Measurements from ENCODE around the gene CP. TPM values are rescaled to one million over a fixed set of nuclear protein-coding genes. Genes with fewer than 3 reads are reported as not detected.

The CP gene
- total RNA-seq, 1 experiment from 2014 or later, result 1.5 TPM

DNA sequence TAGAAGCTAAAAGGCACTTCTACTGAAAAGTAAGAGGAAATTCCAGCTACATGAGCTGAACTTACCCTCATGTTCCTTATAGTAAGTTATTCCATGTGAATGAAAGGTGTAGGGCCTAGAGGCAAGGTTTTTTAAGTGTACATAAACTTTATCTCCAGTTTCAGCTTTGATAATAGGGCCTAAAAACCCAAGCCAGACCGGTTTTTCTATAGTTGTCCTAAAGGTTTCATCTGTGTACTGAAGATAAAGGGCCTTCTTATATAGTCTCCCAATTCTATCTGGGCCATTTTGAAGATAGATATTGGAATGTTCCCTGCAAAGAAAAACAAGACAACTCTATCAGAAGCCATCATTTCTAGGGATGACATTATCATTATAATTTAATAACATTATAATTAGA is 9.2 kb downstream of the CP start (continued):
- no peak for TF ChIP-seq ETV6 (CRISPR knock-in tag; IDR thresholded peaks at IDR 0.05)

DNA sequence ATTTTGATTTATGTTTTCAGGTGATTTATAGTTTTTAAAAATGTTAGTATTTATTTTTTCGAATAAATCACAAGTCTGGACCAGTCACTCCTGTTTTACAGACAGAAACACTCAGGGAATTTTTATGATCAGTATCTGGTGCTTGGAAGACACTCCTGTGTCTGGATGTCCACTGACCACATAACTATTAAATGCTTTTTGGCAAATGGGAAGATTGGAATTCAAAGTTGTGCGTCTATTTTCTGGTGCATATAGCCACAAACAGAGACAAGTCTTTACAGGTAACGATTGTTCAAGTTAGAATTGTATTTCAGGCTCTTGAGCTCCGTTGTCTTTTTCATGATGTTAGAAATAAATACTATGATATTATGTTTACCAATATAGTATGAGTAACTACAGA is 12.2 kb downstream of the CP start:
- no peaks in the 10 kb centered on the region for H3K27me3 Mint-ChIP-seq (ENCODE audit: low read depth)
- peaks cover 26% of the 10 kb centered on the region for H3K4me1 Mint-ChIP-seq
- ChIA-PET POLR2A (no interaction called here), CTCF (no interaction called here)
- ATAC-seq (no peak), DNase-seq (ENCODE audit: low spot score) (no peak)
- H3K4me3 Mint-ChIP-seq, result no peak overlapping the region
- no peaks in the 10 kb centered on the region for H3K36me3 Mint-ChIP-seq
- H3K27ac Mint-ChIP-seq, result no peak overlapping the region
- no peak for TF ChIP-seq TP53 (CRISPR knock-in tag; IDR thresholded peaks at IDR 0.05)
- no peak for TF ChIP-seq ZNF671 (CRISPR knock-in tag; IDR thresholded peaks at IDR 0.05)
- no peak for TF ChIP-seq ZNF219 (CRISPR knock-in tag; IDR thresholded peaks at IDR 0.05; ENCODE audit: borderline replicate concordance)
- TF ChIP-seq, protein P1, sequence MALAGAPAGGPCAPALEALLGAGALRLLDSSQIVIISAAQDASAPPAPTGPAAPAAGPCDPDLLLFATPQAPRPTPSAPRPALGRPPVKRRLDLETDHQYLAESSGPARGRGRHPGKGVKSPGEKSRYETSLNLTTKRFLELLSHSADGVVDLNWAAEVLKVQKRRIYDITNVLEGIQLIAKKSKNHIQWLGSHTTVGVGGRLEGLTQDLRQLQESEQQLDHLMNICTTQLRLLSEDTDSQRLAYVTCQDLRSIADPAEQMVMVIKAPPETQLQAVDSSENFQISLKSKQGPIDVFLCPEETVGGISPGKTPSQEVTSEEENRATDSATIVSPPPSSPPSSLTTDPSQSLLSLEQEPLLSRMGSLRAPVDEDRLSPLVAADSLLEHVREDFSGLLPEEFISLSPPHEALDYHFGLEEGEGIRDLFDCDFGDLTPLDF (CRISPR knock-in tag; IDR thresholded peaks at IDR 0.05), result no peak
- TF ChIP-seq, protein P2, sequence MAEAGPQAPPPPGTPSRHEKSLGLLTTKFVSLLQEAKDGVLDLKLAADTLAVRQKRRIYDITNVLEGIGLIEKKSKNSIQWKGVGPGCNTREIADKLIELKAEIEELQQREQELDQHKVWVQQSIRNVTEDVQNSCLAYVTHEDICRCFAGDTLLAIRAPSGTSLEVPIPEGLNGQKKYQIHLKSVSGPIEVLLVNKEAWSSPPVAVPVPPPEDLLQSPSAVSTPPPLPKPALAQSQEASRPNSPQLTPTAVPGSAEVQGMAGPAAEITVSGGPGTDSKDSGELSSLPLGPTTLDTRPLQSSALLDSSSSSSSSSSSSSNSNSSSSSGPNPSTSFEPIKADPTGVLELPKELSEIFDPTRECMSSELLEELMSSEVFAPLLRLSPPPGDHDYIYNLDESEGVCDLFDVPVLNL (CRISPR knock-in tag; IDR thresholded peaks at IDR 0.05; ENCODE audit: borderline replicate concordance, low read depth), result no peak
- TF ChIP-seq SMAD3 (CRISPR knock-in tag; IDR thresholded peaks at IDR 0.05; ENCODE audit: borderline replicate concordance), result no peak
- TF ChIP-seq ELF4 (CRISPR knock-in tag; IDR thresholded peaks at IDR 0.05; ENCODE audit: low read depth), result no peak
- peaks cover 5% of the 10 kb centered on the region for H3K9me3 Mint-ChIP-seq

DNA sequence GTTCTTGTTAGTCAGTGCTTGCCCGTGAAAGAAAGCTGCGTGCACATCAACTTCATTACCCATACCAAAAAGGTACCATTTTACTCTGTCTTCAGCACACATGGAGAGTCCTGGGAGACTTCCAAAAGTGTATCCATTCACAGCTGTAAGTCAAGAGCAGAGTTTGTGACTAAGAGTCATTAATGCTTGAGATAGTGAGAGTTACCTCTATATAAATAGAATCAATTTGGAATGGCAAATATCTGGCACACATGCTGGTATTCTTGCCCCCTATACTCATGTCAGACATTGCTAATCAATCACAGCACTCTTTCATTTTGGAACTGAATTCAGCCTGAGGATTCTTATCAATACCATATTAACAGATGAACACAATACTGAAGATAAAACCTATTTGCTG is 14.2 kb downstream of the CP start:
- H3K4me3 Mint-ChIP-seq, result no peak overlapping the region
- CTCF ChIA-PET, result no interaction called here
- no peak overlapping the region for H3K27ac Mint-ChIP-seq
- no peak for TF ChIP-seq FOXK1 (CRISPR knock-in tag; IDR thresholded peaks at IDR 0.05)
- TF ChIP-seq, protein P3, sequence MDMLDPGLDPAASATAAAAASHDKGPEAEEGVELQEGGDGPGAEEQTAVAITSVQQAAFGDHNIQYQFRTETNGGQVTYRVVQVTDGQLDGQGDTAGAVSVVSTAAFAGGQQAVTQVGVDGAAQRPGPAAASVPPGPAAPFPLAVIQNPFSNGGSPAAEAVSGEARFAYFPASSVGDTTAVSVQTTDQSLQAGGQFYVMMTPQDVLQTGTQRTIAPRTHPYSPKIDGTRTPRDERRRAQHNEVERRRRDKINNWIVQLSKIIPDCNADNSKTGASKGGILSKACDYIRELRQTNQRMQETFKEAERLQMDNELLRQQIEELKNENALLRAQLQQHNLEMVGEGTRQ (CRISPR knock-in tag; IDR thresholded peaks at IDR 0.05), result no peak
- TF ChIP-seq CBFB (CRISPR knock-in tag; IDR thresholded peaks at IDR 0.05; ENCODE audit: low read depth), result no peak
- TF ChIP-seq, protein P4, sequence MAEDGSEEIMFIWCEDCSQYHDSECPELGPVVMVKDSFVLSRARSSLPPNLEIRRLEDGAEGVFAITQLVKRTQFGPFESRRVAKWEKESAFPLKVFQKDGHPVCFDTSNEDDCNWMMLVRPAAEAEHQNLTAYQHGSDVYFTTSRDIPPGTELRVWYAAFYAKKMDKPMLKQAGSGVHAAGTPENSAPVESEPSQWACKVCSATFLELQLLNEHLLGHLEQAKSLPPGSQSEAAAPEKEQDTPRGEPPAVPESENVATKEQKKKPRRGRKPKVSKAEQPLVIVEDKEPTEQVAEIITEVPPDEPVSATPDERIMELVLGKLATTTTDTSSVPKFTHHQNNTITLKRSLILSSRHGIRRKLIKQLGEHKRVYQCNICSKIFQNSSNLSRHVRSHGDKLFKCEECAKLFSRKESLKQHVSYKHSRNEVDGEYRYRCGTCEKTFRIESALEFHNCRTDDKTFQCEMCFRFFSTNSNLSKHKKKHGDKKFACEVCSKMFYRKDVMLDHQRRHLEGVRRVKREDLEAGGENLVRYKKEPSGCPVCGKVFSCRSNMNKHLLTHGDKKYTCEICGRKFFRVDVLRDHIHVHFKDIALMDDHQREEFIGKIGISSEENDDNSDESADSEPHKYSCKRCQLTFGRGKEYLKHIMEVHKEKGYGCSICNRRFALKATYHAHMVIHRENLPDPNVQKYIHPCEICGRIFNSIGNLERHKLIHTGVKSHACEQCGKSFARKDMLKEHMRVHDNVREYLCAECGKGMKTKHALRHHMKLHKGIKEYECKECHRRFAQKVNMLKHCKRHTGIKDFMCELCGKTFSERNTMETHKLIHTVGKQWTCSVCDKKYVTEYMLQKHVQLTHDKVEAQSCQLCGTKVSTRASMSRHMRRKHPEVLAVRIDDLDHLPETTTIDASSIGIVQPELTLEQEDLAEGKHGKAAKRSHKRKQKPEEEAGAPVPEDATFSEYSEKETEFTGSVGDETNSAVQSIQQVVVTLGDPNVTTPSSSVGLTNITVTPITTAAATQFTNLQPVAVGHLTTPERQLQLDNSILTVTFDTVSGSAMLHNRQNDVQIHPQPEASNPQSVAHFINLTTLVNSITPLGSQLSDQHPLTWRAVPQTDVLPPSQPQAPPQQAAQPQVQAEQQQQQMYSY (CRISPR knock-in tag; IDR thresholded peaks at IDR 0.05), result no peak
- no peak for TF ChIP-seq GRHL2 (CRISPR knock-in tag; IDR thresholded peaks at IDR 0.05; ENCODE audit: insufficient replicate concordance, severe bottlenecking)
- no peak for TF ChIP-seq ZNF121 (CRISPR knock-in tag; IDR thresholded peaks at IDR 0.05)
- no peak for TF ChIP-seq ZNF671 (CRISPR knock-in tag; IDR thresholded peaks at IDR 0.05)
- TF ChIP-seq SP1 (CRISPR knock-in tag; conservative IDR thresholded peaks at IDR 0.05), result no peak
- no peak for TF ChIP-seq SOX15 (CRISPR knock-in tag; IDR thresholded peaks at IDR 0.05)
- TF ChIP-seq, protein P5, sequence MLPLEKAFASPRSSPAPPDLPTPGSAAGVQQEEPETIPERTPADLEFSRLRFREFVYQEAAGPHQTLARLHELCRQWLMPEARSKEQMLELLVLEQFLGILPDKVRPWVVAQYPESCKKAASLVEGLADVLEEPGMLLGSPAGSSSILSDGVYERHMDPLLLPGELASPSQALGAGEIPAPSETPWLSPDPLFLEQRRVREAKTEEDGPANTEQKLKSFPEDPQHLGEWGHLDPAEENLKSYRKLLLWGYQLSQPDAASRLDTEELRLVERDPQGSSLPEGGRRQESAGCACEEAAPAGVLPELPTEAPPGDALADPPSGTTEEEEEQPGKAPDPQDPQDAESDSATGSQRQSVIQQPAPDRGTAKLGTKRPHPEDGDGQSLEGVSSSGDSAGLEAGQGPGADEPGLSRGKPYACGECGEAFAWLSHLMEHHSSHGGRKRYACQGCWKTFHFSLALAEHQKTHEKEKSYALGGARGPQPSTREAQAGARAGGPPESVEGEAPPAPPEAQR (CRISPR knock-in tag; IDR thresholded peaks at IDR 0.05), result no peak
- TF ChIP-seq FOXP1 (CRISPR knock-in tag; IDR thresholded peaks at IDR 0.05; ENCODE audit: borderline replicate concordance), result no peak
- no peak for TF ChIP-seq NFYB (CRISPR knock-in tag; conservative IDR thresholded peaks at IDR 0.05; ENCODE audit: low read depth)
- TF ChIP-seq IRF2 (CRISPR knock-in tag; IDR thresholded peaks at IDR 0.05; ENCODE audit: borderline replicate concordance, low read depth), result no peak
- TF ChIP-seq, protein P6, sequence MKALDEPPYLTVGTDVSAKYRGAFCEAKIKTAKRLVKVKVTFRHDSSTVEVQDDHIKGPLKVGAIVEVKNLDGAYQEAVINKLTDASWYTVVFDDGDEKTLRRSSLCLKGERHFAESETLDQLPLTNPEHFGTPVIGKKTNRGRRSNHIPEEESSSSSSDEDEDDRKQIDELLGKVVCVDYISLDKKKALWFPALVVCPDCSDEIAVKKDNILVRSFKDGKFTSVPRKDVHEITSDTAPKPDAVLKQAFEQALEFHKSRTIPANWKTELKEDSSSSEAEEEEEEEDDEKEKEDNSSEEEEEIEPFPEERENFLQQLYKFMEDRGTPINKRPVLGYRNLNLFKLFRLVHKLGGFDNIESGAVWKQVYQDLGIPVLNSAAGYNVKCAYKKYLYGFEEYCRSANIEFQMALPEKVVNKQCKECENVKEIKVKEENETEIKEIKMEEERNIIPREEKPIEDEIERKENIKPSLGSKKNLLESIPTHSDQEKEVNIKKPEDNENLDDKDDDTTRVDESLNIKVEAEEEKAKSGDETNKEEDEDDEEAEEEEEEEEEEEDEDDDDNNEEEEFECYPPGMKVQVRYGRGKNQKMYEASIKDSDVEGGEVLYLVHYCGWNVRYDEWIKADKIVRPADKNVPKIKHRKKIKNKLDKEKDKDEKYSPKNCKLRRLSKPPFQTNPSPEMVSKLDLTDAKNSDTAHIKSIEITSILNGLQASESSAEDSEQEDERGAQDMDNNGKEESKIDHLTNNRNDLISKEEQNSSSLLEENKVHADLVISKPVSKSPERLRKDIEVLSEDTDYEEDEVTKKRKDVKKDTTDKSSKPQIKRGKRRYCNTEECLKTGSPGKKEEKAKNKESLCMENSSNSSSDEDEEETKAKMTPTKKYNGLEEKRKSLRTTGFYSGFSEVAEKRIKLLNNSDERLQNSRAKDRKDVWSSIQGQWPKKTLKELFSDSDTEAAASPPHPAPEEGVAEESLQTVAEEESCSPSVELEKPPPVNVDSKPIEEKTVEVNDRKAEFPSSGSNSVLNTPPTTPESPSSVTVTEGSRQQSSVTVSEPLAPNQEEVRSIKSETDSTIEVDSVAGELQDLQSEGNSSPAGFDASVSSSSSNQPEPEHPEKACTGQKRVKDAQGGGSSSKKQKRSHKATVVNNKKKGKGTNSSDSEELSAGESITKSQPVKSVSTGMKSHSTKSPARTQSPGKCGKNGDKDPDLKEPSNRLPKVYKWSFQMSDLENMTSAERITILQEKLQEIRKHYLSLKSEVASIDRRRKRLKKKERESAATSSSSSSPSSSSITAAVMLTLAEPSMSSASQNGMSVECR (CRISPR knock-in tag; IDR thresholded peaks at IDR 0.05; ENCODE audit: borderline replicate concordance), result no peak

More for the DNA sequence above, 14.2 kb downstream of the CP start:
- DNase-seq (ENCODE audit: low spot score) (no peak), ATAC-seq (no peak)
- Mint-ChIP-seq H3K4me1 (peaks cover 36% of the 10 kb centered on the region), H3K36me3 (no peaks in the 10 kb centered on the region), H3K27me3 (ENCODE audit: low read depth) (no peaks in the 10 kb centered on the region), H3K9me3 (peaks cover 6% of the 10 kb centered on the region)
- POLR2A ChIA-PET, result no interaction called here

Data from WTC11 (cell line).